ENCODE results near the gene GCGR. TPM values are rescaled to one million over a fixed set of nuclear protein-coding genes. Genes with fewer than 3 reads are reported as not detected.
A peak's percentile ranks its signal among the peaks of the same experiment; 100 is the strongest.

Gene GCGR
- total and polyA plus RNA-seq, 2 of the 13 experiments (the other 11 are each of a cell fraction or from before 2014, with no cell fraction given): 0.04 to 0.13 TPM

GRCh38 chr17:81863123-81863675 lies 59.2 kb downstream of the GCGR start (continued):
- no peak for TF ChIP-seq ZBED4 (CRISPR knock-in tag; IDR thresholded peaks at IDR 0.05; ENCODE audit: borderline replicate concordance)
- TF ChIP-seq ZNF747 (CRISPR knock-in tag; IDR thresholded peaks at IDR 0.05; ENCODE audit: borderline replicate concordance): no peak
- 0 out of 2 replicates have a peak, but pooled peaks have one; percentile 29 for TF ChIP-seq ZNF350 (CRISPR knock-in tag; IDR thresholded peaks at IDR 0.05; ENCODE audit: borderline replicate concordance, low read depth)
- TF ChIP-seq ZNF317 (CRISPR knock-in tag; IDR thresholded peaks at IDR 0.05): no peak
- TF ChIP-seq CCAR2 (optimal IDR thresholded peaks at IDR 0.05; ENCODE audit: low read depth, low read length): no peak
- TF ChIP-seq KDM2A (CRISPR knock-in tag; IDR thresholded peaks at IDR 0.05; ENCODE audit: borderline replicate concordance, low read depth): no peak
- TF ChIP-seq KLF16 (CRISPR knock-in tag; IDR thresholded peaks at IDR 0.05): no peak
- no peak for TF ChIP-seq ZNF234 (CRISPR knock-in tag; conservative IDR thresholded peaks at IDR 0.05)
- TF ChIP-seq ZGPAT (CRISPR knock-in tag; IDR thresholded peaks at IDR 0.05): no peak
- TF ChIP-seq ZFP36 (IDR thresholded peaks at IDR 0.05; ENCODE audit: borderline replicate concordance, low read depth, low read length, partially characterized antibody): no peak
- no peak for TF ChIP-seq MNT (IDR thresholded peaks at IDR 0.05)
- peak; percentile 36; the same call in 1 of the 2 replicates for TF ChIP-seq HOXA3 (CRISPR knock-in tag; IDR thresholded peaks at IDR 0.05)
- TF ChIP-seq ZNF3 (CRISPR knock-in tag; IDR thresholded peaks at IDR 0.05): no peak
- no peak for TF ChIP-seq SRSF9 (IDR thresholded peaks at IDR 0.05; ENCODE audit: borderline replicate concordance, insufficient read depth, low read depth, low read length, poor library complexity, severe bottlenecking)
- peak; percentile 61 for TF ChIP-seq HNF4A (CRISPR knock-in tag; IDR thresholded peaks at IDR 0.05)
- no peak for TF ChIP-seq ZNF619 (CRISPR knock-in tag; IDR thresholded peaks at IDR 0.05)
- no peak for TF ChIP-seq NFIC (IDR thresholded peaks at IDR 0.05; ENCODE audit: low read length)
- no peak for TF ChIP-seq ZNF761 (CRISPR knock-in tag; conservative IDR thresholded peaks at IDR 0.05)
- no peak for TF ChIP-seq ZNF292 (CRISPR knock-in tag; IDR thresholded peaks at IDR 0.05; ENCODE audit: borderline replicate concordance, low read depth)
- no peak for TF ChIP-seq ZNF570 (CRISPR knock-in tag; IDR thresholded peaks at IDR 0.05; ENCODE audit: borderline replicate concordance)
- TF ChIP-seq ZNF615 (CRISPR knock-in tag; IDR thresholded peaks at IDR 0.05; ENCODE audit: borderline replicate concordance): no peak
- no peak; the same call in 1 of the 2 replicates for TF ChIP-seq NCOA1 (CRISPR knock-in tag; IDR thresholded peaks at IDR 0.05)
- TF ChIP-seq POLR2A (IDR thresholded peaks at IDR 0.05; ENCODE audit: insufficient read depth in 1 of 2, low read depth in 2 of 2, low read length in 2 of 2): 0 out of 4 replicates have a peak, but pooled peaks of 1 of the 2 experiments have one; percentile 7
- TF ChIP-seq ZNF235 (CRISPR knock-in tag; IDR thresholded peaks at IDR 0.05; ENCODE audit: borderline replicate concordance): no peak

Data from HepG2 (cell line).